Raji (cell line): ENCODE results near the gene MRPL9.

ENCODE experiments used
- POLR2A ChIP-seq: IDR thresholded peaks from 2 replicates; pipeline ENCODE4 v1.6.1; 2011; ENCODE audit warnings: low read depth, low read length, control low read depth; ENCODE audit not compliant: insufficient read depth

Gene MRPL9

GRCh38 chr1:151720554-151720953, 42.7 kb downstream of the MRPL9 start:
- TF ChIP-seq POLR2A, result no peak

- TF ChIP-seq POLR2A, result no peak
Observed at GRCh38 chr1:151720125-151720524, 43.2 kb downstream of the MRPL9 start.

GRCh38 chr1:151718666-151719065, 44.6 kb downstream of the MRPL9 start:
- TF ChIP-seq POLR2A, result no peak

GRCh38 chr1:151718011-151718431, 45.3 kb downstream of the MRPL9 start:
- TF ChIP-seq POLR2A, result no peak

GRCh38 chr1:151716771-151717631, 46.3 kb downstream of the MRPL9 start, which contains the start of gene CELF3:
Gene CELF3, minus strand, starts transcription at chr1:151716803. Its CDS starts 783 bp downstream, at chr1:151716020.
- TF ChIP-seq POLR2A, result no peak

GRCh38 chr1:151716405-151716762, 46.9 kb downstream of the MRPL9 start:
- no peak for TF ChIP-seq POLR2A

GRCh38 chr1:151715726-151716404, 47.4 kb downstream of the MRPL9 start:
- no peak for TF ChIP-seq POLR2A

GRCh38 chr1:151714820-151715725, 48.2 kb downstream of the MRPL9 start:
- TF ChIP-seq POLR2A, result no peak

GRCh38 chr1:151713874-151714273, 49.4 kb downstream of the MRPL9 start:
- no peak for TF ChIP-seq POLR2A

GRCh38 chr1:151713044-151713443, 50.3 kb downstream of the MRPL9 start:
- TF ChIP-seq POLR2A, result no peak

- TF ChIP-seq POLR2A, result no peak
Observed at GRCh38 chr1:151711951-151712350, 51.3 kb downstream of the MRPL9 start.

- no peak for TF ChIP-seq POLR2A
Observed at GRCh38 chr1:151711044-151711800, 52.1 kb downstream of the MRPL9 start.

- no peak for TF ChIP-seq POLR2A
Observed at GRCh38 chr1:151710187-151710840, 53.0 kb downstream of the MRPL9 start.
